T-helper 1 cell (primary cell): ENCODE measurements around the gene MXD3.
"Not testable (repeated sequence)": the region's sequence is repeated elsewhere in the genome, so short reads cannot be mapped to it uniquely, and the experiment has no call there.

Experiments used
- DNase-seq, 5 donors: peaks; one replicate each; pipeline ENCODE4 v3.0.0-alpha.2; 2012 to 2020

Gene MXD3

GRCh38 chr5:177319913-177320588 is 8.4 kb upstream of the MXD3 start:
- DNase-seq = no peak

DNA sequence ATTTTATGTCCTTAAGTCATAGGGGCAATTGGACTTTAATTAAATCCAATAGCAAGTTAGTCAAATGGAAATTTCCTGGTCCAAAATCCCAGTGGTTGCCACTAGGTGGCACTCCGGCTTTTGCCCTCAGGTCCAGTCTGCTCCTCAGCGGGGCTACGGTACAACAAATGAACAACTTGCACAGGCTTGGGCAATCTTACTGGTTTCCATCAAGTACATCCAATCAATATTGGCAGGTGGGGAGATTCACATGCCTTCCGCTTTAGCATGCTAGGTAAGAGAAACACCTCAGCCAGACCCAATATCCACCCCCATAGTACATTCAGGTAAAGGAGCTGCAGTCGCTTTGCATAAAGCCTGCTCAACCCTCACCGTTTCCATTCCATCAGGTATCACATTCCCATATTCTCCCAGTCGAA is 6.3 kb upstream of the MXD3 start:
- peak; percentile 42 to 78 (median 61) for DNase-seq

DNA sequence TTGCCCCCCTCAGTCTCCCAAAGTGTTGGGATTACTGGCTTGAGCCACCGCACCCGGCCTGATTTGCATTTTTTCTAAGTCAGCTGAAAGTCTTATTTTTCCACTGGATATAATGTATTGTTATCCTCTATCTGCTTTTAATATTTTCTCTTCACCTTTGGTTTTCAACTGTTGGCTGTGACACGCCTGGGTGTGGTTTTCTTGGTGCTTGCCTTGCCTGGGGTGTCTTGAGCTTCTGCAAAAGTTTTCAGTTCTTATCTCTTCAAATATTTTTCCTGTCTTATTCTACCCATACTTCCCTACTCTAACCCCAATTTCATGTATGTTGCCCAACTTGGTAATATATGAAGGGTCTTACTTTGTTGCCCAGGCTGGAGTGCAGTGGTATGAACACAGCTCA is 4.3 kb upstream of the MXD3 start:
- no peak for DNase-seq

DNA sequence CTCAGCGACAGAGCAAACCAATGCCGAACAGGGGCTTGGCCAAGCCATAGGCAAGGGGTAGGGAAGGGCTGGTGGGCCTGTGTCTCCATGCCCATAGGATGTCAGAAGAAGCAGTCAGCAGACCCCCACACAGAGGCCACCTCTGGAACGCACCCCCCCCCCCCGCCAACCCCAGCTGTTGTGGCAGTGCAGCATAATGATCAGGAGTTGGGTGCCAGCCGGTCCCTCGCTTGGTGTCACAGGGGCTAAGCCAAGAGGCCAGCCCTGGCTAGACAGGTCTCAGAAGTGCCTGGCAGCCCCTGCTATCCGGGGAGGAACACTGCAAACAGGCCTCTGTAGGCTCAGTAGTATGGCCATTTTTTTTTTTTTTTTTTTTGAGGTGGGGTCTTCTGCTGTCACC is 3.7 kb upstream of the MXD3 start:
- DNase-seq = no peak

- DNase-seq = no peak
These were observed 3.0 kb upstream of the MXD3 start for GRCh38 chr5:177314376-177315342.

- no peak for DNase-seq
These were observed 2.0 kb upstream of the MXD3 start for GRCh38 chr5:177313561-177314259.

DNA sequence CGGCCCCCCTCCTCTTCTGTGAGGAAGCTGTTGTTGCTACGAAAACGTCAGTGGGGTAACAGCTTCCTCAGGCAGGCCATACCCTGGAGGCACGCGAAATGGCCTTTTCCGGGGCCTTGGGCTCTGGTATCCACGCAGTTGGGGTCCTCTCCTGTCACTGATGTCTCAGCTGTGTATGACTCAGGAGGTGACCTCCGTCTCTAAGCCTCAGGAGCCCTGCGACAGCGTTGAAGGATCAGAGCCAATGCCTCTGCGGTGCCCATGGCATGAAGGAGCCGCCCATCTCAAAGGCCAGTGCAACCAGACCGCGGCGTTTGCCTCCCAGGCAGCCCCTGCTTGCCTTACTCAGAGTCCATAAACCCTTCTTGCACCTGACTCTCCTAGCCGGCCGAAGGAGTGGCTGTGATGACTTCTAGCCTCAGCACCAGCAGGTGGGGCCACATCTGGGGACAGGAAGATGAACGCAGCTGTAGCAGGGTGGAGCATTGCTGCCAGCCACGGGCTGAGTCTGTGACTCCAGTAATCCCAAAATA is 1.0 kb upstream of the MXD3 start:
- peak in 1 of 5 donors; percentile 73 for DNase-seq

DNA sequence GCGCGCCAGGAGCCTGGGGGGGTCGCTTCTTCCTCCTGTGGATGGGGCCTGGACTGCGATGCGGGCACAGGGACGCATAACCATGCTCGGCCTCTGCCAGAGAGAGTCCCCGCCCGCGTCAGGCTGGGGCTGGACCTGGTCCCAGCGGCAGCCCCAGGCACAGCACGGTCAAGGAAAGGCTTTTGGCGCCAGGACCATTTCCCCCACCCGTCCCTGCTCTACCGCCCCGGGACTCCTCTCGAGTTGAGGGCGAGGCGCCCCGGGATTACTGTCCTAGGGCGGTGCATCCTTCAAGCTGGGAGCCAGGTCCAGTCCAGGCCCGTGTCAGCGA is 341 bp downstream of the MXD3 start:
- no peak for DNase-seq

- DNase-seq = peak in 1 of 5 donors; percentile 50
These were observed 824 bp downstream of the MXD3 start for GRCh38 chr5:177310757-177311391.

DNA sequence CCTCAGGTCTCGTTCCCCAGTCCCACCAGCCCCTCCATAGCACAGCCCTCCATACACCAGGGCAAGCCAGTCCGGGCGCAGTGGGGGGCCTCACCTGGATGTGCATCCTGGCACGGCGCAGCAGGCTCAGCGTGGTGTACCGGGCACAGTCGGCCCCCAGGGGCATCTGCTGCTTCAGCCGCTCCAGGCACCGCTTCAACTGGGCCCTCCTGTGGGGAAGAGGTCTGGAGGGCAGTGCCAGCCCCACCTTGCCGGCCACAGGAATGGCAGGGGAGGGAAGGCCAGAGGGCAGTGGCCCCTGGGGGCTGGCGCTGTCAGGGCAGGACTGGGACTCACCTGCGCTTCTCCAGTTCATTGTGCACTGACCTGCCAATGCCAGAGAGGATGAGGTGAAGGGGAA is 1.4 kb downstream of the MXD3 start:
- no peak for DNase-seq

DNA sequence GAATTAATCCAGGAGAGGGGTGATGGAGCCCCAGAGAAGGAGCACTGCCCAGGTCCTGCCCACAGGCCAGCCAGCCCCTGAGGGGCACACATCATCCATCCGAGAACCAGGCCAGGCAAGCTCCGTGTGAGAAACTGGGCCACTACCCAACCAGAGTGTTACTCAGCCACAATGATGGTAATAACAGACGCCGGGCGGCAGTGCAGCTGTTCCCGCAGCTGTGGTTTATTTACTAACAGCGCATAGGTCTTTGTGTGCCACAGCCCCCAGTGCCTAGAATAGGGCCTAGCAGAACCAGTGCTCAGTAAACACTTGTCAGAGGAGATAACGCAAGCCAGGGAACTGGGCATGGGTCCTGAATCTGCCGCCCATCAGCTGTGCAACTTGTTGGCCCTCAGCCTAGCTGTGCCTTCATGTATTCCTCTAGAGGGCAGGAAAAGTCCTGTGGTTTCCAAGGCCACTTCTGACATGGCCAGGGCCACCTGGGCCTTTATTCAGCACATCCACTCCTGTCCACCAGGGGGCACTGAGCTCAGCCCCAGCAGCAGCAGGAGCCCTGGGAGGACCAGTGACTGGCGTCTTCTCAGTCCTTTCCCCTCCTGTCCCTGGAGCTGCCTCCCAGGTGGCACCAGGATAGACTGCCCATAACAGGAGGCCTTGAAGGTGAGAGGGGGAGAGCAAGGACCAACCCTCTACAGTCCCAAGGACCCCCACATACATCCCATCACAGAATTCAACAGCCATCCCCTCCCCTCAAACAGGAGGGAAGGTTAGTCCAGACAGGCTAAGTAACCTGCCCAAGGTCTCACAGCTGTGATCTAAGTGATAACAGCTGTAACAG is 2.1 kb downstream of the MXD3 start:
- peak in 4 of 5 donors; percentile 60 to 80 (median 64) for DNase-seq

GRCh38 chr5:177308740-177309139 is 3.0 kb downstream of the MXD3 start:
- DNase-seq = no peak

GRCh38 chr5:177307544-177308363 is 3.9 kb downstream of the MXD3 start:
- DNase-seq = no peak

DNA sequence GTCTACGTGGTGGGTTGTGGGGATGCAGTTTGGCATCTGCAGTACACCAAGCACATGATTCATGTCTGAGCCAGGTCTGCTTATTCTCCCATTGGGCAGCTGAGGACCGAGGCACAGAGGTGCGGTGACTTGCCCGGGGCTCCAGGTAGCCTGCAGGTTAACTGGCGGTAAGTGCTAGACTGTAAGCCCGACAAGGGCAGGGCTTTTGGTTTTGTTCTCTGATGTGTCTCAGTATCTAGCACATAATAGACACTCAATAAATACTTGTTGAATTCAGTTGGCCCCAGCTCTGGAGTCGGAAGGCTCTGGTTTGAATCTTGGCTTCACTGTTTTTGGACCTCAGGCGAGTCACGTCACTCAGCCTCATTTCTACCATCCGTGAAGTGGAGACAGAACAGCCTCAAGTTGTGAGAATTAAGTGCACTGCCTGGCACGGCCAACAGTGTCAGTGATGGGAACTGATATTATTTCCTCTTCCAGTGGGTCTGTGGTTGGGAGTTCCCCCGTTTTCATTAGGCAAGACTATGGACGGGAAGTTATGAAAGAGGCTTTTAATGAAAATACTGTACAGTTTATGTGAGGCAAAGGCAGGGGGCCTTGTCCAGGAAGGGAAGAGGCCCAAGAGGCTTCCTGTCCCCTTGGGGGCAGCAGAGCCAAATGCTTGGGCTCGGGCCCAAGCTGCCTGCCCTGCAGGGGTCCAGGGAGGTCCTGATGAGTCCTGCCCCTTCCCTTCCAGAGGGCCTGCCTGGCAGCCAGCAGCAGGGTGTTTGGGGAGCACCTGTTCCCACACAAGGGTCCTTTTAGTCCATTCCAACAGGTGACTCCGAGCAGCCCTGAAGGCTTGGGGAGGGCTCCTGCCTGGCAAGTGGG is 4.8 kb downstream of the MXD3 start:
- no peak for DNase-seq

DNA sequence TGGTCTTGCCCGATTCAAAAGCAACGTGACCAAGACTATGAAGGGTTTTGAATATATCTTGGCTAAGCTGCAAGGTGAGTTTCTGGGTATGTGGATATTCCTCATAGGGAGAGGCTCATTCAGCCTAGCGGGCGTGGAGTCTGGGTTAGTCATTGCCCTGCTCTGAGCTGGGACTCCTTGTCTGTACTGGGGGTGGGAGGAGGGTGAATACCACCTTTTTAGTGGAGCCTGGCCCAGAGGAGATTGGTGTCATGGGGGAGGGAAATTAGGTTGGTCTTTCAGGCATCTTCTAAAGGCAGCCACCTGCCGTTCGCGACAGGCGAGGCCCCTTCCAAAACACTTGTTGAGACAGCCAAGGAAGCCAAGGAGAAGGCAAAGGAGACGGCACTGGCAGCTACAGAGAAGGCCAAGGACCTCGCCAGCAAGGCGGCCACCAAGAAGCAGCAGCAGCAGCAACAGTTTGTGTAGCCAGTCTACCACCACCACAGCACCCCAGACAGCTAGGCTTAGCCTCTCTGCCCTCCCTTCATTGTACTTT is 5.5 kb downstream of the MXD3 start:
- DNase-seq = not testable (repeated sequence)

DNA sequence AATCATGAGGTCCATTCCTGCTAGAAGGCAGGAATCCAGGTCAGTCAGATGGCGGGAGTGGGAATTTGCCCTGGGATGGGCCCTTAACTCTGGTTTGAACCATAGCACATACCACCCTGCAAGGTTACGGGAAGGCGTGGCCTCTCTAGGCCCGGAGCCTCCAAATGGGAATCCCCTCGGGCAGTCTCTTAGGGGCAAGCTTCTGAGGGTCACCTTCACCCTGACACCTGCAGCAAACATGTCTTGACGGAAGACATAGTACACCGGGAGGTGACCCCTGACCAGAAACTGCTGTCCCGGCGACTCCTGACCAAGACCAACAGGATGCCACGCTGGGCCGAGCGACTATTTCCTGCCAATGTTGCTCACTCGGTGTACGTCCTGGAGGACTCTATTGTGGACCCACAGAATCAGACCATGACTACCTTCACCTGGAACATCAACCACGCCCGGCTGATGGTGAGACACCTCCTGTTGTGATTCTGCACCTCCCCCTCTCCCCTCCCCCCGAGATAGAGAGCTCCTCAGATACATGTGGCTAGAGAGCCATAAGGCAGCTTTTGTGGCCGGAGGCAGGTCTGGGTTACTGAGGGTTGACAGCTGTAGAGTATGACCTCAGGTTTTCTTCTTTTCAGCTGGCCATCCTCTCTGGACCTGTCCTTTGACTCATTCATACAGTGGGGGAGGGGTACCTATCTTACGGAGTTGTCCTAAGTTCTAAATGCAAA is 7.1 kb downstream of the MXD3 start:
- no peak for DNase-seq

- DNase-seq = no peak
These were observed 7.7 kb downstream of the MXD3 start for GRCh38 chr5:177303925-177304391.

GRCh38 chr5:177303121-177303924 is 8.4 kb downstream of the MXD3 start, which contains the start of the genes PRELID1 and RAB24:
Gene PRELID1 (plus strand): TSS chr5:177303799. CDS start chr5:177303986, 187 bp downstream.
Gene RAB24 (minus strand): TSS chr5:177303719. CDS start chr5:177303288, 431 bp downstream.
- DNase-seq = peak; percentile 78 to 88 (median 82)
